Measurements from ENCODE around the gene TBC1D12.

TBC1D12 gene

GRCh38 chr10:94420516-94420915 is 18.2 kb downstream of the TBC1D12 start:
- no peak for DNase-seq
- H3K36me3 ChIP-seq (replicated peaks; ENCODE audit: insufficient read depth, low read length), result no peaks in the 10 kb centered on the region; the same call in 1 of the 2 replicates
- no peak overlapping the region for H3K9ac ChIP-seq (ENCODE audit: low read length)
- H2AFZ ChIP-seq (ENCODE audit: low read length), result no peak overlapping the region
- TF ChIP-seq EZH2phosphoT487 (IDR thresholded peaks at IDR 0.05; ENCODE audit: low read length) (no peak), CTCF (IDR thresholded peaks at IDR 0.05; ENCODE audit: low read length) (no peak), EZH2 (optimal IDR thresholded peaks at IDR 0.05; ENCODE audit: low read depth, low read length) (no peak)
- no peaks in the 10 kb centered on the region for H3K27me3 ChIP-seq (replicated peaks; ENCODE audit: insufficient read depth, low read length)
- peaks cover 95% of the 10 kb centered on the region for H3K79me2 ChIP-seq (ENCODE audit: low read length)
- no peak overlapping the region for H3K27ac ChIP-seq (ENCODE audit: low read length)
- H3F3A ChIP-seq (ENCODE audit: insufficient read depth, low read length), result no peaks in the 10 kb centered on the region
- no peaks in the 10 kb centered on the region for H4K20me1 ChIP-seq (ENCODE audit: insufficient read depth, low read length)
- no peak overlapping the region for H3K4me2 ChIP-seq (ENCODE audit: low read depth, low read length)
- H3K9me2 ChIP-seq (replicated peaks; ENCODE audit: insufficient read depth, low read length), result no peaks in the 10 kb centered on the region
- H3K9me3 ChIP-seq (replicated peaks; ENCODE audit: insufficient read depth, low read length), result no peaks in the 10 kb centered on the region
- no peaks in the 10 kb centered on the region for H3K4me1 ChIP-seq (ENCODE audit: low read length)
- H3K4me3 ChIP-seq (ENCODE audit: low read length), result no peak overlapping the region

- no peaks in the 10 kb centered on the region for H3K9me3 ChIP-seq (replicated peaks; ENCODE audit: insufficient read depth, low read length)
- no peak overlapping the region for H3K4me3 ChIP-seq (ENCODE audit: low read length)
- peaks cover 94% of the 10 kb centered on the region for H3K79me2 ChIP-seq (ENCODE audit: low read length)
- no peaks in the 10 kb centered on the region; the same call in 1 of the 2 replicates for H3K36me3 ChIP-seq (replicated peaks; ENCODE audit: insufficient read depth, low read length)
- no peaks in the 10 kb centered on the region for H3K4me1 ChIP-seq (ENCODE audit: low read length)
- no peak for DNase-seq
- H3K9me2 ChIP-seq (replicated peaks; ENCODE audit: insufficient read depth, low read length), result no peaks in the 10 kb centered on the region
- no peaks in the 10 kb centered on the region for H3F3A ChIP-seq (ENCODE audit: insufficient read depth, low read length)
- no peak for TF ChIP-seq EZH2phosphoT487 (IDR thresholded peaks at IDR 0.05; ENCODE audit: low read length)
- no peak for TF ChIP-seq CTCF (IDR thresholded peaks at IDR 0.05; ENCODE audit: low read length)
- no peak for TF ChIP-seq EZH2 (optimal IDR thresholded peaks at IDR 0.05; ENCODE audit: low read depth, low read length)
- no peak overlapping the region for H3K9ac ChIP-seq (ENCODE audit: low read length)
- H4K20me1 ChIP-seq (ENCODE audit: insufficient read depth, low read length), result no peaks in the 10 kb centered on the region
- H3K27me3 ChIP-seq (replicated peaks; ENCODE audit: insufficient read depth, low read length), result no peaks in the 10 kb centered on the region
- no peak overlapping the region for H2AFZ ChIP-seq (ENCODE audit: low read length)
- H3K27ac ChIP-seq (ENCODE audit: low read length), result no peak overlapping the region
- no peak overlapping the region for H3K4me2 ChIP-seq (ENCODE audit: low read depth, low read length)
Measured at GRCh38 chr10:94420998-94421528, 18.7 kb downstream of the TBC1D12 start.

- no peaks in the 10 kb centered on the region for H4K20me1 ChIP-seq (ENCODE audit: insufficient read depth, low read length)
- no peaks in the 10 kb centered on the region; the same call in 1 of the 2 replicates for H3K36me3 ChIP-seq (replicated peaks; ENCODE audit: insufficient read depth, low read length)
- H2AFZ ChIP-seq (ENCODE audit: low read length), result no peak overlapping the region
- H3K4me2 ChIP-seq (ENCODE audit: low read depth, low read length), result no peak overlapping the region
- no peaks in the 10 kb centered on the region for H3F3A ChIP-seq (ENCODE audit: insufficient read depth, low read length)
- no peak for DNase-seq
- TF ChIP-seq CTCF (IDR thresholded peaks at IDR 0.05; ENCODE audit: low read length) (no peak), EZH2phosphoT487 (IDR thresholded peaks at IDR 0.05; ENCODE audit: low read length) (no peak), EZH2 (optimal IDR thresholded peaks at IDR 0.05; ENCODE audit: low read depth, low read length) (no peak)
- H3K27ac ChIP-seq (ENCODE audit: low read length), result no peak overlapping the region
- no peaks in the 10 kb centered on the region for H3K4me1 ChIP-seq (ENCODE audit: low read length)
- no peaks in the 10 kb centered on the region for H3K9me3 ChIP-seq (replicated peaks; ENCODE audit: insufficient read depth, low read length)
- H3K27me3 ChIP-seq (replicated peaks; ENCODE audit: insufficient read depth, low read length), result no peaks in the 10 kb centered on the region
- no peak overlapping the region for H3K4me3 ChIP-seq (ENCODE audit: low read length)
- no peak overlapping the region for H3K9ac ChIP-seq (ENCODE audit: low read length)
- H3K79me2 ChIP-seq (ENCODE audit: low read length), result peaks cover 95% of the 10 kb centered on the region
- H3K9me2 ChIP-seq (replicated peaks; ENCODE audit: insufficient read depth, low read length), result no peaks in the 10 kb centered on the region
Measured at GRCh38 chr10:94423627-94424026, 21.3 kb downstream of the TBC1D12 start.

All from MM.1S (cell line).